ENCODE results near the gene KLHDC8A.
A peak's percentile ranks its signal among the peaks of the same experiment; 100 is the strongest.
"Not testable (repeated sequence)": the region's sequence is repeated elsewhere in the genome, so short reads cannot be mapped to it uniquely, and the experiment has no call there.

Gene KLHDC8A

GRCh38 chr1:205298191-205298994 is 58.3 kb downstream of the KLHDC8A start:
- Mint-ChIP-seq H3K27ac (no peak overlapping the region), H3K9me3 (no peaks in the 10 kb centered on the region), H3K4me1 (peaks cover 38% of the 10 kb centered on the region), H3K27me3 (peaks cover 40% of the 10 kb centered on the region), H3K4me3 (no peak overlapping the region), H3K36me3 (peaks cover 14% of the 10 kb centered on the region)
- CTCF ChIA-PET: interaction anchor here (0.8 to 1.0 kb wide), 2 partner anchors 26 to 27 kb away, joined by 3 read pairs; no protein-coding TSS in a partner anchor
- no peak for DNase-seq

GRCh38 chr1:205297546-205298177 is 59.1 kb downstream of the KLHDC8A start:
- DNase-seq, H3K27ac Mint-ChIP-seq, H3K4me3 Mint-ChIP-seq, H3K9me3 Mint-ChIP-seq: not testable (repeated sequence)
- CTCF ChIA-PET: interaction anchor here (1.0 kb wide), 1 partner anchor 27 kb away, joined by 3 read pairs; no protein-coding TSS in a partner anchor
- Mint-ChIP-seq H3K4me1 (peaks cover 38% of the 10 kb centered on the region), H3K36me3 (peaks cover 12% of the 10 kb centered on the region), H3K27me3 (peaks cover 43% of the 10 kb centered on the region)

- Mint-ChIP-seq H3K27me3 (peaks cover 47% of the 10 kb centered on the region), H3K27ac (no peak overlapping the region), H3K36me3 (peaks cover 6% of the 10 kb centered on the region), H3K9me3 (no peaks in the 10 kb centered on the region), H3K4me1 (peaks cover 49% of the 10 kb centered on the region), H3K4me3 (no peak overlapping the region)
- no peak for DNase-seq
- CTCF ChIA-PET: interaction anchor here (0.7 to 1.8 kb wide), 3 partner anchors 17 to 32 kb away, joined by 3 to 5 read pairs (median 4); no protein-coding TSS in a partner anchor
These were observed 60.6 kb downstream of the KLHDC8A start for GRCh38 chr1:205296154-205296553.

- H3K9me3 Mint-ChIP-seq: no peaks in the 10 kb centered on the region
- no peak overlapping the region for H3K27ac Mint-ChIP-seq
- H3K27me3 Mint-ChIP-seq: peaks cover 43% of the 10 kb centered on the region
- CTCF ChIA-PET: interaction anchor here (1.5 to 1.8 kb wide), 2 partner anchors 23 to 40 kb away, joined by 3 to 5 read pairs; no protein-coding TSS in a partner anchor
- no peak overlapping the region for H3K4me3 Mint-ChIP-seq
- DNase-seq: no peak
- peaks cover 54% of the 10 kb centered on the region for H3K4me1 Mint-ChIP-seq
- peaks cover 3% of the 10 kb centered on the region for H3K36me3 Mint-ChIP-seq
These were observed 61.8 kb downstream of the KLHDC8A start for GRCh38 chr1:205294934-205295333.

GRCh38 chr1:205294175-205294917 is 62.4 kb downstream of the KLHDC8A start:
- DNase-seq: no peak
- CTCF ChIA-PET: interaction anchor here (0.8 to 1.8 kb wide), 7 partner anchors 20 to 191 kb away, joined by 3 to 5 read pairs (median 4); no protein-coding TSS in a partner anchor
- Mint-ChIP-seq H3K4me1 (peaks cover 58% of the 10 kb centered on the region), H3K27me3 (peaks cover 44% of the 10 kb centered on the region), H3K9me3 (no peaks in the 10 kb centered on the region), H3K27ac (peak overlapping the region; percentile 62), H3K36me3 (peaks cover 3% of the 10 kb centered on the region), H3K4me3 (no peak overlapping the region)

GRCh38 chr1:205293350-205294074 is 63.2 kb downstream of the KLHDC8A start:
- H3K4me3 Mint-ChIP-seq: no peak overlapping the region
- no peak for DNase-seq
- peaks cover 37% of the 10 kb centered on the region for H3K27me3 Mint-ChIP-seq
- H3K4me1 Mint-ChIP-seq: peaks cover 64% of the 10 kb centered on the region
- H3K27ac Mint-ChIP-seq: no peak overlapping the region
- H3K9me3 Mint-ChIP-seq: no peaks in the 10 kb centered on the region
- peaks cover 3% of the 10 kb centered on the region for H3K36me3 Mint-ChIP-seq
- CTCF ChIA-PET: interaction anchor here (0.8 to 1.5 kb wide), 6 partner anchors 16 to 192 kb away, joined by 3 to 4 read pairs (median 4); no protein-coding TSS in a partner anchor

GRCh38 chr1:205291596-205291995 is 65.1 kb downstream of the KLHDC8A start:
- Mint-ChIP-seq H3K4me3 (no peak overlapping the region), H3K27ac (peak overlapping the region; percentile 60), H3K36me3 (peaks cover 3% of the 10 kb centered on the region), H3K4me1 (peaks cover 70% of the 10 kb centered on the region), H3K9me3 (no peaks in the 10 kb centered on the region), H3K27me3 (peaks cover 39% of the 10 kb centered on the region)
- CTCF ChIA-PET: no interaction called here
- DNase-seq: no peak

- no peaks in the 10 kb centered on the region for H3K36me3 Mint-ChIP-seq
- peak overlapping the region; percentile 98 for H3K27ac Mint-ChIP-seq
- CTCF ChIA-PET: interaction anchor here (1.1 to 26.5 kb wide), 3 partner anchors 8 to 36 kb away, joined by 4 to 1108 read pairs (median 98); partner anchors contain the start of gene NUAK2
- H3K4me3 Mint-ChIP-seq: peak overlapping the region; percentile 58
- peak; percentile 92 for DNase-seq
- no peaks in the 10 kb centered on the region for H3K9me3 Mint-ChIP-seq
- peaks cover 34% of the 10 kb centered on the region for H3K27me3 Mint-ChIP-seq
- peaks cover 83% of the 10 kb centered on the region for H3K4me1 Mint-ChIP-seq
These were observed 68.8 kb downstream of the KLHDC8A start for GRCh38 chr1:205287767-205288559.

- H3K9me3 Mint-ChIP-seq: no peaks in the 10 kb centered on the region
- H3K27ac Mint-ChIP-seq: peak overlapping the region; percentile 98
- peaks cover 88% of the 10 kb centered on the region for H3K4me1 Mint-ChIP-seq
- DNase-seq: no peak
- CTCF ChIA-PET: interaction anchor here (7.6 to 26.5 kb wide), 2 partner anchors 13 to 37 kb away, joined by 98 to 1108 read pairs; partner anchors contain the start of gene NUAK2
- peak overlapping the region; percentile 58 for H3K4me3 Mint-ChIP-seq
- H3K27me3 Mint-ChIP-seq: peaks cover 37% of the 10 kb centered on the region
- H3K36me3 Mint-ChIP-seq: peaks cover 7% of the 10 kb centered on the region
These were observed 69.6 kb downstream of the KLHDC8A start for GRCh38 chr1:205287076-205287475.

- Mint-ChIP-seq H3K36me3 (peaks cover 7% of the 10 kb centered on the region), H3K4me1 (peaks cover 84% of the 10 kb centered on the region), H3K9me3 (no peaks in the 10 kb centered on the region), H3K4me3 (peak overlapping the region; percentile 58), H3K27me3 (peaks cover 37% of the 10 kb centered on the region), H3K27ac (peak overlapping the region; percentile 98)
- DNase-seq: peak; percentile 90
- CTCF ChIA-PET: interaction anchor here (0.8 to 26.5 kb wide), 4 partner anchors 12 to 68 kb away, joined by 3 to 1108 read pairs (median 52); partner anchors contain the start of gene NUAK2
These were observed 70.3 kb downstream of the KLHDC8A start for GRCh38 chr1:205286335-205286950.

All from activated naive CD4-positive, alpha-beta T cell treated with anti-CD3 and anti-CD28 coated beads, Interleukin-2, amount 10 ng/mL, durations not matched to agents 7 days and 5 days (primary cell).